Astrocyte of the spinal cord (primary cell): ENCODE results near the gene NUP133.
A peak's percentile ranks its signal among the peaks of the same experiment; 100 is the strongest.
"Not testable (repeated sequence)": the region's sequence is repeated elsewhere in the genome, so short reads cannot be mapped to it uniquely, and the experiment has no call there.

Experiments used
- DNase-seq: peaks from one replicate; pipeline ENCODE4 v3.0.0; 2011; ENCODE audit warnings: low read depth, low spot score
- H3K4me3 ChIP-seq: 2 replicates; pipeline ENCODE4 v1.5.1; 2011; ENCODE audit warnings: low read depth, mild to moderate bottlenecking, low read length, moderate library complexity
- in situ Hi-C: cut with HindIII; loops from 2 replicates; pipeline ENCODE4 v1.10.0; 2017; ENCODE audit warnings: low sequenced_read_pairs
- TF ChIP-seq, protein P1 (sequence below): IDR thresholded peaks from 2 replicates; pipeline ENCODE4 v1.5.1; 2012; ENCODE audit warnings: low read depth, mild to moderate bottlenecking, low read length, inconsistent platforms

NUP133 gene

DNA sequence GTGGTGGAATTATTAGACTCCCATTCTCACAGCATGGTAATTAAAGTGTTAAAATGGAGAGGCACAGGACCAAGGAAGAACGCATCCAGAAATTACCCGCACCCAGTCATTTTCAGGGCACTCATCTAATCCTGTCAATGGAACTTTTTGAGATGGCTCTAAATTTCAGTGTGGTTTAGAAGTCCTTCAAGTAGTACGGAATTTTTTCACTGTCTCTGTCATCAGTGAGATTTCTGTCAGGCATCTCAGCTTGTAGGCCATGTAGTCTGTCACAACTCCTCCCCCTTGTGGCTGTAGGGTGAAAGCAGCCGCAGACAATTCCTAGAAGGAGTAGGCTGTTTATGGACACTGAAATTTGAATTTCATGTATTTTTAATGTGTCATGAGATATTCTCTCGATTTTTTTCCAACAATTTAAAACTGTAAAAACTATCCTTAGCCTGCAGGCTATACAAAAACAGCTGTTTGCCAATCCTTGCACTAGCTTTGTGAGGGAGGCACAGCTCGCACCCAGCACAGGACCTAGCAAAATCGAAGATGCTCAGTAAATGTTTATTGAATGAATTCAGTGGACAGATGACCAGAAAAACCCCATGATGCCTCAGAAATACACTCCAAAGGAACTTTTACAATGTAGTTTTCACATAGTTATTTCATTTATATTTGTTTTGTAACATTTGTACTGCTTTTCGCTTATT, 6.6 kb upstream of the NUP133 start:
- peak; percentile 67 for DNase-seq
- TF ChIP-seq, protein P1, sequence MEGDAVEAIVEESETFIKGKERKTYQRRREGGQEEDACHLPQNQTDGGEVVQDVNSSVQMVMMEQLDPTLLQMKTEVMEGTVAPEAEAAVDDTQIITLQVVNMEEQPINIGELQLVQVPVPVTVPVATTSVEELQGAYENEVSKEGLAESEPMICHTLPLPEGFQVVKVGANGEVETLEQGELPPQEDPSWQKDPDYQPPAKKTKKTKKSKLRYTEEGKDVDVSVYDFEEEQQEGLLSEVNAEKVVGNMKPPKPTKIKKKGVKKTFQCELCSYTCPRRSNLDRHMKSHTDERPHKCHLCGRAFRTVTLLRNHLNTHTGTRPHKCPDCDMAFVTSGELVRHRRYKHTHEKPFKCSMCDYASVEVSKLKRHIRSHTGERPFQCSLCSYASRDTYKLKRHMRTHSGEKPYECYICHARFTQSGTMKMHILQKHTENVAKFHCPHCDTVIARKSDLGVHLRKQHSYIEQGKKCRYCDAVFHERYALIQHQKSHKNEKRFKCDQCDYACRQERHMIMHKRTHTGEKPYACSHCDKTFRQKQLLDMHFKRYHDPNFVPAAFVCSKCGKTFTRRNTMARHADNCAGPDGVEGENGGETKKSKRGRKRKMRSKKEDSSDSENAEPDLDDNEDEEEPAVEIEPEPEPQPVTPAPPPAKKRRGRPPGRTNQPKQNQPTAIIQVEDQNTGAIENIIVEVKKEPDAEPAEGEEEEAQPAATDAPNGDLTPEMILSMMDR, result peak; percentile 95
- H3K4me3 ChIP-seq, result no peak overlapping the region
- in situ Hi-C loops, result no loop called here

DNA sequence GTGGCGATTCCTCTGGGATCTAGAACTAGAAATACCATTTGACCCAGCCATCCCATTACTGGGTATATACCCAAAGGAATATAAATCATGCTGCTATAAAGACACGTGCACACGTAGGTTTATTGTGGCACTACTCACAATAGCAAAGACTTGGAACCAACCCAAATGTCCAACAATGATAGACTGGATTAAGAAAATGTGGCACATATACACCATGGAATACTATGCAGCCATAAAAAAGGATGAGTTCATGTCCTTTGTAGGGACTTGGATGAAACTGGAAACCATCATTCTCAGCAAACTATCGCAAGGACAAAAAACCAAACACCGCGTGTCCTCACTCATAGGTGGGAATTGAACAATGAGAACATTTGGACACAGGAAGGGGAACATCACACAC, 3.5 kb upstream of the NUP133 start:
- H3K4me3 ChIP-seq, in situ Hi-C loops: not testable (repeated sequence)

DNA sequence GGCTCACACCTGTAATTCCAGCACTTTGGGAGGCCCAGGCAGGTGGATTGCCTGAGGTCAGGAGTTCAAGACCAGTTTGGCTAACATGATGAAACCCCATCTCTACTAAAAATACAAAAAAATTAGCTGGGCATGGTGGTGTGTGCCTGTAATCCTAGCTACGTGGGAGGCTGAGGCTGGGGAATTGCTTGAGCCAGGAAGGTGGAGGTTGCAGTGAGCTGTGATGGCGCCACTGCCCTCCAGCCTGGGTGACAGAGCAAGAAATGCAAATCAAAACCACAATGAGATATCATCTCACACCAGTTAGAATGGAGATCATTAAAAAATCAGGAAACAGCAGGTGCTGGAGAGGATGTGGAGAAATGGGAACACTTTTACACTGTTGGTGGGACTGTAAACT, 3.1 kb upstream of the NUP133 start:
- H3K4me3 ChIP-seq, DNase-seq, in situ Hi-C loops: not testable (repeated sequence)

More for the DNA sequence above, 3.5 kb upstream of the NUP133 start:
- DNase-seq, result not testable (repeated sequence)

DNA sequence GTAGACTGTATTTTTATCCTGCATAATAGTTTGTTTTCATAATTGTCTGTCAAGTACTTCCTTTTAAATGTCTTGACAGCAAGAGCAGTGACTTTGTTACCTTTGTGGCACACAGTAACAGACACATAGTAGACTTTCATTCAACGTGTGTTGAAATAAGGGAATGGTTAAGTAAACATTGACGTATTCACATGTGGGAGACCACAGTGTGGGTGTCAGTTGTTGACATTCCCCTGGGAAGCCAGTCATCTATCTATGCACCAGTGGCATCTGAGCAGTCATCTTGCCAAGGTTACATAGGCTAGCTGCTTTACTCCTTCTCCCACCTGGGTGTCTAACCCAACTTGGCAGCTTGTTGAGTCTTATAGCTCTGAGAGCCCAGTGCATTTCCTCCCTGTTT, 1.4 kb upstream of the NUP133 start:
- TF ChIP-seq, protein P1, result no peak
- peak; percentile 10 for DNase-seq
- H3K4me3 ChIP-seq, result no peak overlapping the region
- in situ Hi-C loops, result no loop called here

DNA sequence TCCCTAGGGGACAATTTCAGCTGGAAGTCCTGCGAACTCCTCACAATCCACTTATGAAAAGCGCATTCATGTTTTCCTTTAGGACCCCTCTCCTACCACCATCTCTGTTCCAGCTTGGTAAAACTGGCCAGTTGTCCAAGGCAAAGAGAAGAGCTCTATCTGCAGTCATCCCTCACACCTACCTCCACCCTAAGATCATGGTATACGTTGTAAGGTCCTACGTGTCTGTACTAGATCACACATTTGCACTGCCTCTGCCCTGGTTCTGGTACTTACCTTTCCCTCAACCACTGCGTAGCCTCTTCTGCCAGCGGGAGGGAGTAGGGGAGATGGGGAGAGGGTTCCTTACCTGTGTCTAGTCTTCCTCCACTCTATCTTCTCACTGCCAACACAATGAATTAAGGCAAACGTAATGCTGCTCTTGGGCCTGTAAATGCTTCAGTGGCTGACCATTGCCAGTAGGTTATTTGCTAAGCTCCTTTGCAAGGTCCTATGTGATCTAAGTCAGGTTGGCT, 739 bp upstream of the NUP133 start:
- TF ChIP-seq, protein P1, result no peak
- peak overlapping the region; percentile 76 for H3K4me3 ChIP-seq
- in situ Hi-C loops, result no loop called here
- DNase-seq, result no peak

DNA sequence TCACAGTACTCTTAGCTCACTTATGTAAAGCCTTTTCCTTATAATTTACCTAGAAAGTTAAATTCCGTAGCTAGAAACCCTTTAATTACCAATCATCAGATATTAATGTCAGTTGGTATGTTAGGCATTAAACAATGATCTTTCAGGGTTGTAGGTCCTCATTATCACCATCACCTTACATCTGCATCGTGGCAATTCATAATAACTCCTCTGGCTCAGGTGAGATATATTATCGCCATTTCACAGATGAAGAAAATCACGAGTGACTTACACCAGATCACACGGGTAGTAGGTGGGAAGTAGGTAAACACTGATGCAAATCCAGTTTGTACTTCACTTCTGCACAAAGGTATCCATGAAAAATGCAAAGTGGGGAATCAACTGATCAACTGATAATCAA, 639 bp downstream of the NUP133 start:
- in situ Hi-C loops, result no loop called here

DNA sequence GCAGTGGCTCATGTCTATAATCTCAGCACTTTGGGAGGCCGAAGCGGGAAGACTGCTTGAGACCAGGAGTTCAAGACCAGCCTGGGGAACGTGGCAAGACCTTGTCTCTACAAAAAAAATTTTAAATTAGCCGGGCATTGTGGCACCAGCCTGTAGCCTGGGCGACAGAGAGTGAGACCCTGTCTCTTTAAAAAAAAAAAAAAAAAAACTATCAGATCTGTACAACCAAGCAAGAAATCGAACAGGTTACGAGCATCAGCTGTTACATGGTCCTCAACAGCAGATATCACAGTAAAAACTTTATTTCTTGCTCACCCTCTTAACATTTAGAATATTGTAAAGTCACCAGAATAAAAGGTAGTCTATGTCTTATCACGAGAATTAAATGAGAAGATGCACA, 1.5 kb downstream of the NUP133 start:
- no peak for DNase-seq
- in situ Hi-C loops, result no loop called here
- no peak overlapping the region for H3K4me3 ChIP-seq
- TF ChIP-seq, protein P1, result no peak

More for the DNA sequence above, 639 bp downstream of the NUP133 start:
- TF ChIP-seq, protein P1, result no peak
- H3K4me3 ChIP-seq, result peak overlapping the region; percentile 76
- no peak for DNase-seq

DNA sequence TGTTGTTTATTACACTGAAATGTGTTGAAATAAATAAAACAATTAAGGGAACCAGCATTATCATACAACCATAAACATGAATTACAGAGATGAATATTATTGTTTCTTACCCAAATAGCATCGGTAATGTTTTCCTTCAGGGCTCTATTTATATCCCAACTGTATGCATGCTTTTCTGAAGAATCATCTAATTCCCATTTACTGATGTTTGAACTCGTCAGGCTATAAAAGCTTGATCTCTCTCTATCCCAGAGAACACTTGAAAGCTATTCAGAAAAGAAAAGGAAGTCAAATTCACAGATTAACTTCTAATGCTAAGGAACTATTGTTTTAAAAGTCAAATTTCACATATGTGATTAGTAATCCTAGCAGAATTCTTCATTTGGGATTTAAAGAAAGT, 12.4 kb downstream of the NUP133 start:
- TF ChIP-seq, protein P1, result no peak
- in situ Hi-C loops, result loop anchor here (25.0 kb wide), 1 partner anchor 208 kb away; no protein-coding TSS in a partner anchor
- no peak for DNase-seq
- H3K4me3 ChIP-seq, result no peak overlapping the region
